ENCODE data around the gene RASSF5.

Gene RASSF5, protein sequence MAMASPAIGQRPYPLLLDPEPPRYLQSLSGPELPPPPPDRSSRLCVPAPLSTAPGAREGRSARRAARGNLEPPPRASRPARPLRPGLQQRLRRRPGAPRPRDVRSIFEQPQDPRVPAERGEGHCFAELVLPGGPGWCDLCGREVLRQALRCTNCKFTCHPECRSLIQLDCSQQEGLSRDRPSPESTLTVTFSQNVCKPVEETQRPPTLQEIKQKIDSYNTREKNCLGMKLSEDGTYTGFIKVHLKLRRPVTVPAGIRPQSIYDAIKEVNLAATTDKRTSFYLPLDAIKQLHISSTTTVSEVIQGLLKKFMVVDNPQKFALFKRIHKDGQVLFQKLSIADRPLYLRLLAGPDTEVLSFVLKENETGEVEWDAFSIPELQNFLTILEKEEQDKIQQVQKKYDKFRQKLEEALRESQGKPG

DNA sequence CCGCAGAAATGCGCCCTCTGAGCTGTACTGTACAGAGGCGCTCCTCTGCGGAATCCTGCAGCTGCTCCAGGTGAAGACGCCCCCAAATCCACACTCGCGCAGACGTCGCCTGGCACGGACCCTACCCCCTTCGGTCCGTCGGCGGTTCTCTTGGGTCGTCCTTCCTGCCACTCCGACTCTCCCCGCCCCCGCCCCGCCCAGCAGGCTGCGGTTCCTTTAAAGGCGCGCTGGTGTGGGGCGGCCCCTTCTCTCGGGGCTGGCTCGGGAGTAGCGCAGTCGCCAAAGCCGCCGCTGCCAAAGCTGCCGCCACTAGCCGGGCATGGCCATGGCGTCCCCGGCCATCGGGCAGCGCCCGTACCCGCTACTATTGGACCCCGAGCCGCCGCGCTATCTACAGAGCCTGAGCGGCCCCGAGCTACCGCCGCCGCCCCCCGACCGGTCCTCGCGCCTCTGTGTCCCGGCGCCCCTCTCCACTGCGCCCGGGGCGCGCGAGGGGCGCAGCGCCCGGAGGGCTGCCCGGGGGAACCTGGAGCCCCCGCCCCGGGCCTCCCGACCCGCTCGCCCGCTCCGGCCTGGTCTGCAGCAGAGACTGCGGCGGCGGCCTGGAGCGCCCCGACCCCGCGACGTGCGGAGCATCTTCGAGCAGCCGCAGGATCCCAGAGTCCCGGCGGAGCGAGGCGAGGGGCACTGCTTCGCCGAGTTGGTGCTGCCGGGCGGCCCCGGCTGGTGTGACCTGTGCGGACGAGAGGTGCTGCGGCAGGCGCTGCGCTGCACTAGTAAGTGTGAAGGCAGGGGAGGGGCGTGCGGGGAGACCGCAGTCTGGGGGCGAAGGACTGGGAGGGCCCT is at the start of gene RASSF5:
Gene RASSF5, plus strand, starts transcription at position 248 of the 846 bp plus-strand sequence. Its CDS starts 72 bp downstream, at position 320.
- DNase-seq = no peak

DNA sequence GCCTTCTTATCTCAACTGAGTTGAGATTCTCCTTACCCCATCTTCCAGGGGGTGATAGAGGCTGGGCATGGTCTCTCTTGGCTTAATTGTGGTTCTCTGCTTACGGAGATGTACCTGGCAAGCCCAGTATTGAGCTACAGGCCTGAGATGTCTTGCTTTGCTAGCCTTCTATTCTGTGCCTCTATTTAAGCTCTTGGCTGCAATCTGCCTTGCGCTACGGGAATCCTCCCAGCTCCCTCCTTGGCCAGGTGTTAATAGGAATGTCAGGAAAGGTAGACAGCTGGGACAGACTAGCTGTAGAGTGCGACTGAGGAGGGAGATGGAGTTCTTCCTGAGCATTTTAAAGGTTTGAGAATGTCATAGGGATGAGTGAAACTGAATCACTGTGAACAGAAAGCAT is 47.6 kb upstream of the RASSF5 start:
- DNase-seq = no peak

DNA sequence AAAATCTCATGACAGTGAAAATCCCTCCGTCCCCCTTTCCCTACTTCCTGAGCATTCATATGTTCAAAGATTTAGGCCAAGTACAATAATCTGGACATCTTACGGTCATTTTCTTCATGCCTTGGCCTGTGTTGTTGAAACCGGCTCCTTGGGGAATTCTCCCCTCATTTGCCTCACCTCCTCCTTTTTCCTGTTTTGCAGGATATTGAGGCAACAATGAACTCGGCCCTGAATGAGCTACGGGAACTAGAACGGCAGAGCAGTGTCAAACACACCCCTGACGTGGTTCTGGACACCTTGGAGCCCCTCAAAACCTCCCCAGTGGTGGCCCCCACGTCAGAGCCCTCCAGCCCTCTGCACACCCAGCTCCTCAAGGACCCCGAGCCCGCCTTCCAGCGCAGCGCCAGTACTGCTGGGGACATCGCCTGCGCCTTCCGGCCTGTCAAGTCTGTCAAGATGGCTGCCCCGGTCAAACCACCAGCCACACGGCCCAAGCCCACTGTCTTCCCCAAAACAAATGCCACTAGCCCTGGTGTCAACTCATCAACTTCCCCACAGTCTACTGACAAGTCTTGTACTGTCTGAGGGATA is 46.4 kb upstream of the RASSF5 start:
- DNase-seq = no peak

DNA sequence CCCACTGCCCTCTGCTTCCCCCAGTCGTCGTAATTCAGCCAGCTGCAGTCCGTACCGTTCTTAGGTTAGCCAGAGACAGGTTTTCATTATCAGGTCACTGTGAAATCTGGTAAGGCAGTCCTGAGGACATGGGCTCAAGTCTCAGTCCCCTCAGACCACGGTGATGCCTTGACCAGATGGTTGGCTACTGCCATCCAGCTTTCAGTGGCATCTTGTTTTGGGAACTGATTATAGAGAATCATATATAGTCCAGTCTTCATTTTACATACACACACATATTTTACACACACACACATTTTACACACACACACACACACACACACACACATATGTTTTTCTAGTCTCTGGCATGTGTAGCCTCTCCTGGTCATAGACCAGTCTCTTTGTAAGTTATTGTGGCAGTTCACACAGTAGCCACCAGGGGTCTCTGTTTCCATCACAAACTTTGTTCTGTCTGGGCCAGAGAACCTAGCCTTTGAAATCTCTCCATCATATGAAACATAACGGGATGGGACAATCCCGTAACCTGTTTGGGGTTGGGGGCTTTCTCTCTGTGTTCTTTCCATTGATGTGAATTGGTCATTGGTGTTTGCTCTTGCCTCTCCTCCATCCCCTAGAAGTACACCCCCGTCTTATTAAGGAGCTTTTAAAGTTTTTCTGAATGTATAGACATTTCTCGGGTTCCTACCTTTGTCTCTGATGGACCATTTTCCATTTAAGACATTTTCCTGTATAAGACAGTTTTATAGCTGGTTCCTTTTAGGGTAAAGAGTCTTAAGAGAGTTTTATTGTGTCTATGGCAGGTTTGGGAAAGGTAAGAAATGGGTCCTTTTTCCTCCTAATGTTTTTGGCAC is 45.5 kb upstream of the RASSF5 start:
- DNase-seq = peak; percentile 62

DNA sequence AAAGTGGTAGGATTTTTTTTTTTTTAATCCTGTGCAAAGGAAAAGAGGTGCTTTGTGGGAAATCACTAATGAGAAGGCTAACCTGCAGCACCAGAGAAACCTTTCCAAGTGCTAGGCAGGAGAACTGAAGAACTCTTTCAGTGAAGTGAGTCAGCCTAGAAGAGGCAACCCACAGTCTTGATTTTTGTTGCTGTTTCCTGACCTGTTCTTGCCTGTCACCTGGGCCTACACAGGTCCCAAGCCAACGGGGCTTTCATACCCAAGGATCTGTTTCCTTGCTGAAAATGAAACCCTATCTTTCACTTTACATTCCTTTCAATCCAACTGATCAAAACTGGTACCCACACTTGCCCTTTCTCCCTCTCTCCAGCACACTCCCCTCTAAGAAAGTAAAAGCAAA is 44.2 kb upstream of the RASSF5 start:
- no peak for DNase-seq

DNA sequence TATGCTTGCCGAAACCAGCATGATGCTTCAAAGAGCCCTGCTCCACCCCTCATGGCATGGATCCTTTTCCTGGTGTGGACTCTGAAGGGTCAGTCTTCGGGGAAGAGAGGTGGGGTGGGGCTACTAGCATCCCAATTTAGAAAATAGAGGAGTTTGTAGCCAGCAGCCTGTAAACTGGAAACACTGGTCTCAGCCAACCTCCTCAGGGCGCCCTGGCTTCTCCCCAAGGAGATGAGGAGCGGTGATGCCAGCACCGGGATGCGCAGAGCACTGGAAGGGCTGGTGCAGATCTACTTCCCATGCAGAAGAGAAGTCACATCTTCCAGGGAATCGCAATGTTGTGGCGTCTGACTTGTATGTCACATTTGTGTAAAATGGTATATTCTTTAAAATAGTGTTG is 43.4 kb upstream of the RASSF5 start:
- DNase-seq = no peak

DNA sequence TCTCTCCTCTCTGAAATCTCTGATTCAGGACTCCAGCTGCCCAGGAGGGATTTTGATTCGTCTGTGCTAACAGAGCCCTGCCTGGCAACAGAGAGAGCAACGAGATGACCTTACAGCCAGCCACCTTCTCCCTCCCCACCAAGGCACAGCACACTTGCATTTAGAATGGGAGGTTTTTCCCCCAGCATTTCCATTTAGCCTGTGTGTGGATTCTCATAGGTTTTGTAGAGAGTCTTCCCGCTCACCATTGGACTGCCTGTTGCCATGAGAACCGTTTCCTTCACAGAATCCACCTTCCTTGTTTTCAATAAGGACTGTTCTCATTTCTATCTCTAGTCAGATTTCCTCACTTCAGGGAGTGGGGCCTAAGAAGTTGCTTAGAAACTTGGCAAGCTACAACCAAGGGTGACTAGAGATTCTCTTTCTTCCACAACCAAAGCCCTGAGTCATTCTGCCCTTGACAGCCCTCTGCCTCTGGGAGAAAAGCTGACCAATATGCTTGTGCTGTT is 42.8 kb upstream of the RASSF5 start:
- no peak for DNase-seq

DNA sequence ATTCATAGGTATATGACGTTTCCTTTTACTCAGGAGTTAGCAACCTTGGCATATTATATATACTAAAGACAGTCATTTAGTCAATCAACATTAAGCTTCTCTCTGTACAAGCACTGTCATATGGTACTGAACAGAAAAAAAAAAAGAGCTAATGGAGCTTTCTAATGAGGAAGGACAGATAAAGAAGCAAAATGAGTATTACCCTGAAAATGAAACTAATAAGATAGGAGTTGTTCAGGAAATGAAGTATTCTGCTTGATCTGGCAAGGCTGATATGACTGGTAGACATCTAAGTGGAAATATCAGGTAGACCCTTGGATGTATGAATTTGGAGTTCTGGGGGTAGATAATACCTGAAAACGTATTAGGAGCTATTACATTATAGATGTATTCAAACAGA is 41.4 kb upstream of the RASSF5 start:
- no peak for DNase-seq

DNA sequence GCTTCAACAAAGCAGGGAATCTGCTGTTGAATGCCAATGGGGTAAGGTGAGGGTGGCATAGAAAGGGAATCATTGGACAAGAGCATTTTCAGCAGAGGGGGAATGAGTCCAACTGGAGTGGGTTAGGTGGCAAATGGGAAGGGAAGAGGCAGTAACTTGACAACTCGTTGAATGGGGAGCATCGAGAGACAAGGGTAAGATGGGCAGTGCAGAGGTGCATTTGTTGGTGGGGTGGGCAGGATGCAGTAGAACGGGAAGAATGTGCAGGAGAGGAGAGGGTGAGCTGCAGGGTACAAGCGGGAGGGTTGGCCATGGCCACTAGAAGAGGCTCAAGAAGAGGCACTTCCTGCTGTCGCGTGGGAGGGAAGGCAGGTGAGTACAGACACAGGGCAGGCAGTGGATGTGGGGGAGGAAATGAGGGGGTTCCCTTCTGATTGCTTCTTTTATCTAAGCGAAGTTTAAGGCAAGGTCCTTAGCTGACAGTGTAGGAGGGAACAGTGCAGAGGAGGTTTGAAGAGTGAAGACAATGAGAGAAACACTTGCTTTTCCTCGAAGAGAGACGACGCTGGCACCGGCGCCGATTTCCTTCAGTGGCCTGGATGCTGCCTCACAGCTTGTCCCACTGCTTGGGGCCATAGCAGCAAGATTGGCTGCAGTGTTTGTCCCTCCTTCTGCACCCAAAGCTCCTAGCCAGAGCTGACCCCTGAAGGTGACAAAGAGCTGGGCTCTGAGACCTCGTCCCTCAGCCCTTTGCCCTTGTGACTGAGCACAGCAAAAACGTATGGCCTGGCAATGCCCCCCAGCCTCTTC is 40.3 kb upstream of the RASSF5 start:
- DNase-seq = no peak

DNA sequence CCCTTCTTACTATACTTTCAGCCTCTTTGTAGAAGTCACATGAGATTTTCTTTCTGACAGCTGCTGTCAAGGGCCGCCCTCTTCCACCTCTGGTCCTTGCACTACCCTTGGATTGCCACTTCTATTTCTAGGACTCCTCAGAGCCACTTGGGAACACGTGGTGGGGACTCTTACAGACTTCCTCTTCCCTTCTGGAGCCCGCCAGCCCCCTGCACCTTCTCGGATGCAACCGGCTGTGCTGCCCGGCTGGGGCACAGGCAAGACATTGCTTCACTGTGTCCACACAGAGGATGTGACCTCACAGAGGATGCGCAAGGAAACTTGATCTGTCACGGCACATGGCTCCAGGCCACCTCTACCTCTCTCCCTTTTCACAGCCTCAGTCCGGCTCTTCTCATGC is 39.4 kb upstream of the RASSF5 start:
- DNase-seq = no peak

DNA sequence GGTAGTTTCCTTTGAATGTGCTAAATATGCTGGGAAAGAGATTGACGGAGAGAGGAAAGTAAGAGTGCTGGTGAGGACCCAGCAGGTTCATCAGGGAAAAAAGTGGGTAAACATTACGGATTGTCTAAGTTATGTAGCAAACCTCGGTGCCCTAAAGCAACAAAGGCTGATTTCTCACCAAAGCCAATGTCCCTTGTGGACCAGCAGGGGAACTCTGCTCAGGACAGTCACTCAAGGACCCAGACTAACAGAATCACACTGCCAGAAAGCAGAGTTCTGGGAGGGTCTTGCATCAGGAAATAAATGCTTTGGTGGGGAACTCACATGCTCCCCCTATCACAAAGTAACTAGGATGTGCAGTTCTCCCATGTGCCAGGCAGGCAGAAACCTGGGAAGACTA is 38.8 kb upstream of the RASSF5 start:
- no peak for DNase-seq

DNA sequence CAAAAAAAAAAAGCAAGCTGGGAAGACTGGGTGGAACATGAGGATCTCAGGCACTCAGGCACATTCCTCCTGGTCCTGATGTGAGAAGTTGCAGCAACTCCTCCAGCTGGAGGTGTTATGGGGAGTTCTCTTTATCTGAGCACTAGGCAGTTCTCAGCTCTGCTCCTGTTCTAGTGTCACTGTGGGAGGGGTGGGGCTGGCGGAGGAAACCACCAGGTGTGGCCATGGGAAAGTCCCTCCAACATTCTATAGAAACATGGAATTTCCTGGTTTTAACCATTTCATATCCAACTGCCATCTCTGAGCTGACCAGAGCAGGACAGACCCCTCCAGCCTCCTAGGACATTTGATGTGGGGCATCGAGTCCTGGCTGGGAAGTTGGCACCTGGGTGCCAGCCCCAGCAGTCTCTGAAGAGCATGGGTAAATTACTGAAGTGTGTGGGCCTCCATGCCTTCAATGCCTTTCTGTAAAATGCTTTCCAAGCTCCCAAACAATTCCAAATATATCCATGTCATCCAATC is 37.9 kb upstream of the RASSF5 start:
- DNase-seq = no peak

DNA sequence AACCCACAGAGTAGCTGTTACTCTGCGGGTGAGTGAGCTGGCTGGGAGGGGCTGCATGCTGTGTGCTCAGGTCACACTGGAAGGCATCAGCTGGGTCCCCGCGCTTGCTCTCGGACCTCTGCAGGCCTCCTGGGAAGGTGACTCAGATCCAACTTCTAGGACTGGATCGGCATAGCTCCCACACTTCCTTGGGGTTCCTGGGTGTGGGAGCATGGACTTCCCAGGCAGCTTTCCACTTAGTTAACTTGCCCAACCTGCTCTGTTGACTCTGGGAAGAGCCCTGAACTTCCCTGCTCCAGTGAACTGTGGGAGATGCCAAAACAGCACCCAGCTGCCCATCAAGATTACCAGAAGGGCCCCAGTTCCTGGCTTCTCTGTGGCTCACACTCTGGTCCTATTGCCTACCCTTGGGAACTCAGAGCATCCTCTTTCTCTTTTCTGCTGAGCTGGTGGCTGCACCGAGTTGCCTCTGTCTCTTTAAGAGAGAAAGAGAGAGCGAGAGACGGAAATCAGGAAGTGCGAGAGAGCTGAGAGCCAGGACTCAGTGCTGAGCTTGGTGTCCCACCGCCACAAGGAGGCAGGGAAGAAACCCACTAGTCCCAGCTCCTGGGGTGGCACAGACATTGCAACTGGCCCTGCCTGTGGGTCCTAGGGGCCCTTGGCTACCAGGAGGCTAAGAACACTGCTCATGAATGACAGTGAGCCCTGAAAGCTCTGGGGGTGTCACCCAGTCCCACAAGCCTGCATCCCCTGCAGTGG is 37.2 kb upstream of the RASSF5 start, which contains the start of gene IKBKE:
Gene IKBKE, plus strand, starts transcription at position 544 of the 759 bp plus-strand sequence. CDS start 2,752 bp downstream, outside the sequence.
- DNase-seq = no peak

DNA sequence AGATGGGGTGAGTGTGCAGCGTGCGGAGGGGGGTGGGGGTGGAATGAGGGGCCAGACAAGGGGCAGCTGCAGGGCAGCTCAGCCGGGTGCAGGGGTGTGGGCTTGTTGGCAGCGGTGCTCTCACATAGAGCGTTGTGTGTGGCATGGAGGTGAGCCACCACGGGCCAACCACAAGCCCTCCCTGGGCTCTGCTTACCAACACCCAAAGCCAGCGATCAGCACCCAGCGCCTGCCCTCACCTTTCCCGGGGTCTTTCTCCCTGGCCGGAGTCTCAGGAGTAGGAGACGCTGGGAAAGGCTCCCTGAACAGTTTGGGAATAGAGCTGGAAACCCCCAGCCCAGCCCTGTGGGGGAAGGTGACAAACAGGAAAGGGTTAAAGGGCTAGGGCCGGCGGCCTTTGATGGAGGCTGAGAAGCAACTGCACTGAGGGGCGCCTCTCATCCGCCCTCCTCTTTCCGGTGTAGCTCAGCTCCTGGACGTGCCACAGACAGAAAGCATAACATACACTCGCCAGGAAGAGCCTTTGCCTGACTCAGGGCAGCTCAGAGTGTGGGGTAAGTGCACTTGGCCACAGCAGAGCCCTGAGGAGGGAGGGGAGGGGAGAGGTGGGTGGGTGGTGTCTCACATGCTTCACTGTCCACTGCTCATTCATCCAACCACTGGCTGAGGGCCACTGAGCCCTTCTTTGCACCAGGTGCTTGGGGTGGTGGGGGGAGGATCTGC is 36.5 kb upstream of the RASSF5 start:
- DNase-seq = no peak

DNA sequence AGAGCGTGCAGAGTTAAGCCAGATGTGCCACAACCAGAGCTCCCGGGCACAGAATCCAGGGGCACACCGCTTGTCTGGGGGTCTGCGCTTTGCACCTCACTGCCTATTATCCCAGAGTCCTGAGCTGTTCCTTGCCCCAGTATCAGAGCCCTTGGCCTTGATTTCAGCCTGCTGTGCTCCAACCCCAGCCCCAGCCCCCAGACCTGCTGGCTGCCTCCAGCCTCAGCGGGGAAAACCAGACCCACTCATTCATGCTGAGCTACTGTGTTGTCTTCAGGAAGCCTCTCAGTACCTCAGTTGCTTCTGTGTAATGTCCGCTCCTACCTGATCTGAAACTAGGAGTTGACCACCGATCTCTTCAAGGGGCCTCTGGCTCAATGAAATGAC is 35.9 kb upstream of the RASSF5 start:
- no peak for DNase-seq

DNA sequence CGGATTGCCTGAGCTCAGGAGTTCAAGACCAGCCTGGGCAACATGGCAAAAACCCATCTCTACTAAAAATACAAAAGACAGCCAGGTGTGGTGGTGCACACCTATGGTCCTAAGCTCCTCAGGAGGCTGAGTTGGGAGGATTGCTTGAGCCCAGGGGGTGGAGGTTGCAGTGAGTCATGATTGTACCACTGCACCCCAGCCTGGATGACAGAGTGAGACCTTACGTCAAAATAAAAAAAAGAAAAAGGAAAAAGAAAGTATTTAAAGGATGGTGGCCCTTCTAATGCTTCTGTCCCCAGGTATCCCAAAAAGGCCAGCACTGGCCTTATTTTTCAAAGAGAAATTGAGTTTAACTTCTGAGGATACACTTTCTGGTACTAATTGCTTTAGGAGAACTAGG is 35.3 kb upstream of the RASSF5 start:
- DNase-seq = no peak

DNA sequence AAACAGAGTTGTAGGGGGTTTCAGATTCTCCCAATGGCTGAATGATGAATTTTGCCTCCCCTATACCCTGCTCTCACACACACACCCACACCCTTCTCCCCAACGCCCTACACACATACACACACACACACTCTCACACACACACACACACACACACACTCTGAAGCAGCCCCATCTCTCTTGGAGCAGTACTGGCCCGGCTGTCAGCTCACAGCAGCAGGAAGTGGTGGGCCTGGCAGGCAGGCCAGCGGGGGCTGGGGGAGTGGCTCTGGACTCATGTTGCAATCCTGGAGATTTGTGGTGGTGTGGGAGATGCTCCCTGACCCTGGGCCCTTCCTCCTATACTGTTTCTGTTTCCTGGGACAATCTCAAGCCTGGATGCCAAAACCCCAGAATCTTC is 34.9 kb upstream of the RASSF5 start:
- DNase-seq = no peak

DNA sequence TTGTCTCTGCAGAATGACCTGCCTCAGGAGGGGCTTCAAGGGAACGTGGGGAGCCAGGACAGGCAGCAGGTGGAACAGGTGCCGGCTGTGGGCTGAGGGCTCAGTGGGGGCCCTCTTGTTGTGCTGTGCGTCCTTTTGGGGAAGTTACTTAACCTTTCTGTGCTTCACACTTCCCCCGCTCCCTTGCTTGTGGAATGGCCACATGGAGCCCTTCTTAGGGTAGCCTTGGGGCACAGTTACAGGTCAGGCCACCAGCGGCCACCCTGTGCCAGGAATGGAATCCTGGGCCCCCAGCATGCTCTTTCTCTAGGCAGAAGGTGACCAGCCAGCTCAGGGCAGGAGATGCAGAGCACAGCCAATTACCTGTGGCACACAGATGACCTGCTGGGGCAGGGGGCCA is 34.4 kb upstream of the RASSF5 start:
- no peak for DNase-seq

DNA sequence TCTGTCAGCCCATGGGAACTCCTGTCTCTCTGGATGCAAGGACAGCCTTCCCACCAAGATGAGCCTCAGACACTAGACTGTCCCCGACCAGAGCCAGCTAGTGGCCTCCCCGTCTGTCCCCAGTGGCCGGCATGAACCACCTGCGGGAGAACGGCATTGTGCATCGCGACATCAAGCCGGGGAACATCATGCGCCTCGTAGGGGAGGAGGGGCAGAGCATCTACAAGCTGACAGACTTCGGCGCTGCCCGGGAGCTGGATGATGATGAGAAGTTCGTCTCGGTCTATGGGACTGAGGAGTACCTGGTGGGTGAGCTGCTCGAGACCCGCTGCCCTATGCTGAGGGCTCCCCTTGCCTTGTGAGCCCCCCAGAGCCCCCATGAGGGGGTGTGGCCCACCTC is 31.3 kb upstream of the RASSF5 start:
- no peak for DNase-seq

DNA sequence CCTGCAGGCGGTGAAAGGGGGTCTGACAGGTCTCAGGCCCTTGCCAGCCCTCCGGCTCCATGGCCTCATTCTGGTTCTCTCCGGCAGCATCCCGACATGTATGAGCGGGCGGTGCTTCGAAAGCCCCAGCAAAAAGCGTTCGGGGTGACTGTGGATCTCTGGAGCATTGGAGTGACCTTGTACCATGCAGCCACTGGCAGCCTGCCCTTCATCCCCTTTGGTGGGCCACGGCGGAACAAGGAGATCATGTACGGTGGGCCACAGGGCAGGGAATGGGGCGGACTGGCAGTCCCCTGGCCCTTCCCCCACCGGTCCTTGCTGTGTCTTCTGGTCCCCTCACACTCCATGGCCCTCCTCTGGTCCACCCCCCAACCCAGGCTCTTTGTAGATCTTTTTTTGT is 30.7 kb upstream of the RASSF5 start:
- no peak for DNase-seq

Measured in NCI-H1694 treated with DMSO at 0.1 percent for 48 hours (cell line).